ENCODE data around the gene RANBP6. TPM values are rescaled to one million over a fixed set of nuclear protein-coding genes. Genes with fewer than 3 reads are reported as not detected.
"Not testable (repeated sequence)": the region's sequence is repeated elsewhere in the genome, so short reads cannot be mapped to it uniquely, and the experiment has no call there.

The RANBP6 gene
- total and polyA plus RNA-seq, 2 donors from 2014 or later, result 9.5 to 19.5 TPM

- no peak overlapping the region for H3K27ac ChIP-seq (ENCODE audit: low read depth in 2 of 2, low read length in 2 of 2)
- intact Hi-C loops (cut with DNase I), result no loop called here
Observed at GRCh38 chr9:6029604-6030274, 14.3 kb upstream of the RANBP6 start.

GRCh38 chr9:6024035-6024554, 8.7 kb upstream of the RANBP6 start:
- FAIRE-seq (no peak), DNase-seq (peak in 2 of 5 donors; percentile 5 to 9)
- TF ChIP-seq CTCF (IDR thresholded peaks at IDR 0.05; ENCODE audit: borderline replicate concordance, extremely low read depth, insufficient read depth), result peak; percentile 36
- Histone ChIP-seq H3K4me1 (ENCODE audit: control insufficient read depth in 2 of 3, insufficient read depth in 2 of 3, low read depth in 1 of 3, low read length in 3 of 3) (no peaks in the 10 kb centered on the region), H3K9me3 (ENCODE audit: control insufficient read depth in 2 of 3, insufficient read depth in 1 of 3, low read length in 3 of 3) (no peaks in the 10 kb centered on the region), H3K4me3 (ENCODE audit: low read length in 3 of 3) (no peak overlapping the region), H3K9ac (ENCODE audit: low read length in 3 of 3) (no peak overlapping the region), H3K27ac (ENCODE audit: low read depth in 2 of 2, low read length in 2 of 2) (no peak overlapping the region), H3K36me3 (ENCODE audit: control insufficient read depth in 2 of 3, insufficient read depth in 3 of 3, low read length in 3 of 3) (no peaks in the 10 kb centered on the region), H3K27me3 (ENCODE audit: control insufficient read depth, insufficient read depth, low read length) (no peaks in the 10 kb centered on the region)
- intact Hi-C loops (cut with DNase I), result no loop called here

More at GRCh38 chr9:6029604-6030274, 14.3 kb upstream of the RANBP6 start:
- H3K4me1 ChIP-seq (ENCODE audit: control insufficient read depth in 2 of 3, insufficient read depth in 2 of 3, low read depth in 1 of 3, low read length in 3 of 3), result no peaks in the 10 kb centered on the region
- TF ChIP-seq CTCF (IDR thresholded peaks at IDR 0.05; ENCODE audit: borderline replicate concordance, extremely low read depth, insufficient read depth), result no peak
- no peak overlapping the region for H3K4me3 ChIP-seq (ENCODE audit: low read length in 3 of 3)
- FAIRE-seq, result no peak
- H3K9ac ChIP-seq (ENCODE audit: low read length in 3 of 3), result no peak overlapping the region
- H3K9me3 ChIP-seq (ENCODE audit: control insufficient read depth in 2 of 3, insufficient read depth in 1 of 3, low read length in 3 of 3), result no peaks in the 10 kb centered on the region
- no peaks in the 10 kb centered on the region for H3K36me3 ChIP-seq (ENCODE audit: control insufficient read depth in 2 of 3, insufficient read depth in 3 of 3, low read length in 3 of 3)
- no peak for DNase-seq
- no peaks in the 10 kb centered on the region for H3K27me3 ChIP-seq (ENCODE audit: control insufficient read depth, insufficient read depth, low read length)

GRCh38 chr9:6016975-6017374, 1.6 kb upstream of the RANBP6 start:
- H3K9ac ChIP-seq (ENCODE audit: low read length in 3 of 3); H3K4me3 ChIP-seq (ENCODE audit: low read length in 3 of 3); DNase-seq; H3K36me3 ChIP-seq (ENCODE audit: control insufficient read depth in 2 of 3, insufficient read depth in 3 of 3, low read length in 3 of 3); H3K27ac ChIP-seq (ENCODE audit: low read depth in 2 of 2, low read length in 2 of 2); H3K27me3 ChIP-seq (ENCODE audit: control insufficient read depth, insufficient read depth, low read length); H3K9me3 ChIP-seq (ENCODE audit: control insufficient read depth in 2 of 3, insufficient read depth in 1 of 3, low read length in 3 of 3); intact Hi-C loops (cut with DNase I); FAIRE-seq; H3K4me1 ChIP-seq (ENCODE audit: control insufficient read depth in 2 of 3, insufficient read depth in 2 of 3, low read depth in 1 of 3, low read length in 3 of 3): not testable (repeated sequence)

GRCh38 chr9:6014670-6015270, 654 bp downstream of the RANBP6 start:
- Histone ChIP-seq H3K4me1 (ENCODE audit: control insufficient read depth in 2 of 3, insufficient read depth in 2 of 3, low read depth in 1 of 3, low read length in 3 of 3) (peaks cover 5 to 8% (median 7%) of the 10 kb centered on the region in 3 donors), H3K27me3 (ENCODE audit: control insufficient read depth, insufficient read depth, low read length) (no peaks in the 10 kb centered on the region), H3K27ac (ENCODE audit: low read depth in 2 of 2, low read length in 2 of 2) (peak overlapping the region; percentile 26 to 82), H3K4me3 (ENCODE audit: low read length in 3 of 3) (peak overlapping the region; percentile 93 to 98 (median 96)), H3K36me3 (ENCODE audit: control insufficient read depth in 2 of 3, insufficient read depth in 3 of 3, low read length in 3 of 3) (peaks cover 0 to 9% (median 5%) of the 10 kb centered on the region in 3 donors), H3K9ac (ENCODE audit: low read length in 3 of 3) (peak overlapping the region; percentile 78 to 98 (median 97)), H3K9me3 (ENCODE audit: control insufficient read depth in 2 of 3, insufficient read depth in 1 of 3, low read length in 3 of 3) (no peaks in the 10 kb centered on the region)
- FAIRE-seq (no peak), DNase-seq (peak in 2 of 5 donors; percentile 6)
- intact Hi-C loops (cut with DNase I), result no loop called here
- no peak for TF ChIP-seq CTCF (IDR thresholded peaks at IDR 0.05; ENCODE audit: borderline replicate concordance, extremely low read depth, insufficient read depth)
